ENCODE data around the gene ADCY2. TPM values are rescaled to one million over a fixed set of nuclear protein-coding genes. Genes with fewer than 3 reads are reported as not detected.

ADCY2 gene
- polyA plus RNA-seq, 1 donor (not counting 4 experiments of a cell fraction or from before 2014, with no cell fraction given) = 0.13 TPM

DNA sequence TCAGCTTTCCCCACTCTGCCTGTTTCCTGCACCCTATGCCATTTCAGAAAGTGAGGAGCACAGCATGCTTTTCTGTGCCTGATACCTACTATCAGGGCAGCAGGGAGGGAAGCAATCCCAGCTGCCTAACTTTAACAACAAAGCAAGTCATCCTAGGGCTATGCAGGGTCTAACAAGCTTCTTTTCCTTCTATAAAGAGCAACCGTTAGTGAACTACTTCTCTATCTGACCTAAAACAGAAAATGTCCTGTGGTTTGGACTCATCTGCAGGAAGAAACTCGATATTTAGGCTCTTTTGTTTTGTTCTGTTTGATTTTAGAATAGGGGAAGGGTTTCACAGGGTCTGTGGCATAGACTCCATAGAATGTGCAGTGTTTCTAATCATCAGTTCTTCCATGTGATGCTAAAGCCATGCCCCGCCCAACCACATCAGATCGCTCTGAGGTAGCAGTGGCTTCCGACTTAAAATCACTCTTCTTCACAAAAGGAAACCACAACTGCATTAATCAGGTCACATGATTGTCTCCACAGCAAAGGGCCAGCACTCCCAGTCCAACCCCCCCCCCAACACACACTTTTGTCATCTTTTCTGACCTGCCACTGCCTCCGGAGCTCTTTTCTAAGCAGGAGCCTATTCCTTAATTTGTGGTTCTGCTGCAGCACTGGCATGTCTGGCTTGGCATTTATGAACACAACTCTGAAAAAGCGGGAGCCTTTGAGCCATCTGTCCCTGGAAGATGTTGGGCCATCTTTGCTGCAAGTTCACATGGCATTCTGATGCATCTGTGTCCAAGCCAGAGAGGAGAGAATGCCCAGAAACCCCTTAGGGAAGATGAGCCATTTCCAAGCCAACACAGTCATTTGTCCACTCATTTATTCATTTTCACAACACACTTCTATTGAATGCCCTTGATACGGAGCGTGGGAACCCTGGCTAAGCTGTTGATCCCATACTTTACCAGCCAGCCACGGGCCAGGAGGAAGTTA is 383.4 kb downstream of the ADCY2 start:
- Histone ChIP-seq H3K4me1 (ENCODE audit: control insufficient read depth, extremely low read depth, insufficient read depth, low read length) (no peaks in the 10 kb centered on the region), H3K27me3 (ENCODE audit: control insufficient read depth, extremely low read depth, insufficient read depth, low read length) (no peaks in the 10 kb centered on the region), H3K79me2 (ENCODE audit: control insufficient read depth, insufficient read depth, low read length) (no peaks in the 10 kb centered on the region), H3K9me3 (ENCODE audit: control insufficient read depth, low read depth, low read length) (no peaks in the 10 kb centered on the region), H3K4me2 (ENCODE audit: control insufficient read depth, extremely low read depth, insufficient read depth, low read depth, low read length) (no peak overlapping the region), H3K36me3 (ENCODE audit: control insufficient read depth in 2 of 2, extremely low read depth in 1 of 2, insufficient read depth in 2 of 2, low read length in 2 of 2) (no peaks in the 10 kb centered on the region), H3K9ac (ENCODE audit: control insufficient read depth, extremely low read depth, insufficient read depth, low read length) (no peak overlapping the region), H4K20me1 (ENCODE audit: control insufficient read depth, extremely low read depth, insufficient read depth, low read length) (no peaks in the 10 kb centered on the region), H3K27ac (ENCODE audit: control insufficient read depth, insufficient read depth, low read length) (no peak overlapping the region), H2AFZ (ENCODE audit: control insufficient read depth, low read length) (no peak overlapping the region), H3K4me3 (ENCODE audit: control insufficient read depth in 2 of 3, extremely low read depth in 1 of 3, insufficient read depth in 2 of 3, low read depth in 1 of 3, low read length in 3 of 3) (no peak overlapping the region), H3K9me1 (ENCODE audit: control insufficient read depth, extremely low read depth, insufficient read depth, low read length) (no peaks in the 10 kb centered on the region)
- dilution Hi-C loops (cut with MboI; ENCODE audit: extremely low pct_ligation_motif_present, low sequenced_read_pairs) = no loop called here
- FAIRE-seq (no peak), DNase-seq (ENCODE audit: low read depth, low spot score) (no peak)
- no peak for TF ChIP-seq EZH2 (IDR thresholded peaks at IDR 0.05; ENCODE audit: low read length)

DNA sequence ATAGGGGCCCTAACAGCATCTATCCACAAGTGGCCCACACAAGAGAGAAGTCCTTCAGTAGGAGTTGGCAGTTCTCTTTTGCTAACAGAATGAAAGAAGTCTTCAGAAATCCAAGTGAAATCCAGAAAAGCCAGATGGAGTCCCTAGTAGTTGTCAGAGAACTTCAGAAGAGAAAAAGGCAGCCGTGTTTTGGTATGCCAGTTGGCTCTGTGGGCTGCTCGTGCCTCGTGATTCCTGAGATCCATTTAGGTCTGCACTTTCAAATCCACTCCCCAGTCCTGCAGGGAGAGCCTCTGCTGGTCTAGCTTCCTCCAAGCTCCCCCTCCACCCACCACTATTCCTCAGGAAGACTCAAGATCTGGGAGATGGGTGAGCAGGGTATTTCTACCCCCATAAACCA is 386.0 kb downstream of the ADCY2 start:
- FAIRE-seq = no peak

More for the DNA sequence above, 386.0 kb downstream of the ADCY2 start:
- Histone ChIP-seq H3K27ac (ENCODE audit: control insufficient read depth, insufficient read depth, low read length) (no peak overlapping the region), H3K9me3 (ENCODE audit: control insufficient read depth, low read depth, low read length) (no peaks in the 10 kb centered on the region), H3K36me3 (ENCODE audit: control insufficient read depth in 2 of 2, extremely low read depth in 1 of 2, insufficient read depth in 2 of 2, low read length in 2 of 2) (no peaks in the 10 kb centered on the region), H3K9ac (ENCODE audit: control insufficient read depth, extremely low read depth, insufficient read depth, low read length) (no peak overlapping the region), H3K9me1 (ENCODE audit: control insufficient read depth, extremely low read depth, insufficient read depth, low read length) (no peaks in the 10 kb centered on the region), H4K20me1 (ENCODE audit: control insufficient read depth, extremely low read depth, insufficient read depth, low read length) (no peaks in the 10 kb centered on the region), H3K79me2 (ENCODE audit: control insufficient read depth, insufficient read depth, low read length) (no peaks in the 10 kb centered on the region), H2AFZ (ENCODE audit: control insufficient read depth, low read length) (no peak overlapping the region), H3K4me3 (ENCODE audit: control insufficient read depth in 2 of 3, extremely low read depth in 1 of 3, insufficient read depth in 2 of 3, low read depth in 1 of 3, low read length in 3 of 3) (no peak overlapping the region), H3K4me2 (ENCODE audit: control insufficient read depth, extremely low read depth, insufficient read depth, low read depth, low read length) (no peak overlapping the region), H3K27me3 (ENCODE audit: control insufficient read depth, extremely low read depth, insufficient read depth, low read length) (no peaks in the 10 kb centered on the region), H3K4me1 (ENCODE audit: control insufficient read depth, extremely low read depth, insufficient read depth, low read length) (no peaks in the 10 kb centered on the region)
- dilution Hi-C loops (cut with MboI; ENCODE audit: extremely low pct_ligation_motif_present, low sequenced_read_pairs) = no loop called here
- no peak for DNase-seq (ENCODE audit: low read depth, low spot score)
- TF ChIP-seq, protein P1, sequence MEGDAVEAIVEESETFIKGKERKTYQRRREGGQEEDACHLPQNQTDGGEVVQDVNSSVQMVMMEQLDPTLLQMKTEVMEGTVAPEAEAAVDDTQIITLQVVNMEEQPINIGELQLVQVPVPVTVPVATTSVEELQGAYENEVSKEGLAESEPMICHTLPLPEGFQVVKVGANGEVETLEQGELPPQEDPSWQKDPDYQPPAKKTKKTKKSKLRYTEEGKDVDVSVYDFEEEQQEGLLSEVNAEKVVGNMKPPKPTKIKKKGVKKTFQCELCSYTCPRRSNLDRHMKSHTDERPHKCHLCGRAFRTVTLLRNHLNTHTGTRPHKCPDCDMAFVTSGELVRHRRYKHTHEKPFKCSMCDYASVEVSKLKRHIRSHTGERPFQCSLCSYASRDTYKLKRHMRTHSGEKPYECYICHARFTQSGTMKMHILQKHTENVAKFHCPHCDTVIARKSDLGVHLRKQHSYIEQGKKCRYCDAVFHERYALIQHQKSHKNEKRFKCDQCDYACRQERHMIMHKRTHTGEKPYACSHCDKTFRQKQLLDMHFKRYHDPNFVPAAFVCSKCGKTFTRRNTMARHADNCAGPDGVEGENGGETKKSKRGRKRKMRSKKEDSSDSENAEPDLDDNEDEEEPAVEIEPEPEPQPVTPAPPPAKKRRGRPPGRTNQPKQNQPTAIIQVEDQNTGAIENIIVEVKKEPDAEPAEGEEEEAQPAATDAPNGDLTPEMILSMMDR (optimal IDR thresholded peaks at IDR 0.05 in 1 of 3, IDR thresholded peaks at IDR 0.05 in 1 of 3, conservative IDR thresholded peaks at IDR 0.05 in 1 of 3; ENCODE audit: extremely low read depth in 1 of 3, insufficient read depth in 2 of 3, low read length in 3 of 3) = no peak
- no peak for TF ChIP-seq EZH2 (IDR thresholded peaks at IDR 0.05; ENCODE audit: low read length)

Measured in keratinocyte (primary cell).